Coronary artery (tissue), 2 donors: ENCODE data around the gene PRKCD.

Source experiments
- DNase-seq: peaks from one replicate; pipeline ENCODE4 v3.0.0-alpha.2; 2017; ENCODE audit warnings: low spot score
- H3K27ac ChIP-seq, 2 donors: fragments of 200-600 bp; sonication (generic); one replicate each; pipeline ENCODE4 v1.5.1; 2016 to 2019
- H3K4me3 ChIP-seq: fragments of 200-600 bp; sonication (generic); 2 replicates; pipeline ENCODE4 v1.5.1; 2016; ENCODE audit warnings: mild to moderate bottlenecking, moderate library complexity
- CTCF ChIP-seq: fragments of 200-600 bp; sonication (generic); IDR thresholded peaks from one replicate; pipeline ENCODE4 v1.5.1; 2019; ENCODE audit warnings: antibody characterized with exemption

Gene PRKCD

GRCh38 chr3:53221827-53222182, 60.8 kb downstream of the PRKCD start:
- DNase-seq, result no peak
- Histone ChIP-seq H3K4me3 (no peak overlapping the region), H3K27ac (no peak overlapping the region)
- no peak for TF ChIP-seq CTCF

- Histone ChIP-seq H3K4me3 (no peak overlapping the region), H3K27ac (no peak overlapping the region)
- no peak for TF ChIP-seq CTCF
- no peak for DNase-seq
These were observed 61.3 kb downstream of the PRKCD start for GRCh38 chr3:53222183-53222901.

- no peak for TF ChIP-seq CTCF
- no peak for DNase-seq
- Histone ChIP-seq H3K27ac (no peak overlapping the region), H3K4me3 (no peak overlapping the region)
These were observed 62.0 kb downstream of the PRKCD start for GRCh38 chr3:53223025-53223424.

GRCh38 chr3:53223541-53223966, 62.5 kb downstream of the PRKCD start:
- TF ChIP-seq CTCF, result no peak
- peak overlapping the region in 1 of 2 donors; percentile 7 for H3K27ac ChIP-seq
- H3K4me3 ChIP-seq, result no peak overlapping the region
- no peak for DNase-seq

- no peak overlapping the region for H3K4me3 ChIP-seq
- no peak for DNase-seq
- H3K27ac ChIP-seq, result peak overlapping the region in 1 of 2 donors; percentile 7
- no peak for TF ChIP-seq CTCF
These were observed 63.0 kb downstream of the PRKCD start for GRCh38 chr3:53224026-53224425.

- no peak overlapping the region for H3K27ac ChIP-seq
These were observed 63.5 kb downstream of the PRKCD start for GRCh38 chr3:53224536-53224935.

More at GRCh38 chr3:53224536-53224935, 63.5 kb downstream of the PRKCD start:
- no peak for TF ChIP-seq CTCF
- DNase-seq, result no peak
- H3K4me3 ChIP-seq, result no peak overlapping the region
